GM21825 (cell line): ENCODE results near the gene FZD2.

Experiments
- ATAC-seq: cut with Tn5 transposase; IDR thresholded peaks from one replicate; pipeline ENCODE4 v1.9.1; 2021; ENCODE audit warnings: mild to moderate bottlenecking, moderate library complexity; ENCODE audit not compliant: unreplicated experiment

Gene FZD2

GRCh38 chr17:44604768-44605485 is 47.6 kb downstream of the FZD2 start:
- ATAC-seq, result no peak

GRCh38 chr17:44606658-44607057 is 49.4 kb downstream of the FZD2 start:
- ATAC-seq, result no peak

GRCh38 chr17:44607836-44608690 is 50.8 kb downstream of the FZD2 start:
- no peak for ATAC-seq

GRCh38 chr17:44608727-44609435 is 51.6 kb downstream of the FZD2 start:
- ATAC-seq, result no peak

- no peak for ATAC-seq
Observed at GRCh38 chr17:44610331-44610730, 53.0 kb downstream of the FZD2 start.
